K562 (cell line): ENCODE results near the gene CRYBG2. TPM values are rescaled to one million over a fixed set of nuclear protein-coding genes. Genes with fewer than 3 reads are reported as not detected.
A peak's percentile ranks its signal among the peaks of the same experiment; 100 is the strongest.

Source experiments
- ELF1 ChIP-seq: fragments of 200-800 bp; sonication (Bioruptor generic); IDR thresholded peaks from 2 replicates; pipeline ENCODE4 v1.6.1; 2016; ENCODE audit warnings: missing genetic modification characterization, missing compliant biosample characterization
- JUN ChIP-seq, 2 experiments: sonication (generic) in 1 of 2; formaldehyde crosslinking in 1 of 2; IDR thresholded peaks; 2 replicates each; pipeline versions ENCODE4 v1.6.1 to v1.8.0; 2012 to 2022; ENCODE audit warnings: borderline replicate concordance in 2 of 2, mild to moderate bottlenecking in 2 of 2, improper control_type of control experiment in 1 of 2, low read depth in 1 of 2, low read length in 1 of 2, missing genetic modification reagents in 1 of 2
- RNF2 ChIP-seq: sonication (generic); IDR thresholded peaks from 2 replicates; pipeline ENCODE4 v1.6.1; 2016
- U2AF1 ChIP-seq: fragments of 200-400 bp; formaldehyde crosslinking; optimal IDR thresholded peaks from 2 replicates; pipeline ENCODE3; 2017; ENCODE audit warnings: mild to moderate bottlenecking, low read depth, low read length, moderate library complexity
- ZFPM2 ChIP-seq: fragments of 250-450 bp; sonication (Bioruptor Pico); IDR thresholded peaks from 2 replicates; pipeline ENCODE4 v1.5.1; 2022; ENCODE audit warnings: mild to moderate bottlenecking
- polyA plus RNA-seq, 8 experiments: library from polyadenylated mRNA; depleted of rRNA in 4 of 8; stranded (reverse) in 5 of 8; unstranded in 3 of 8; fragments of >200 nt; fragmentation: Nextera tagmentation in 2 of 8; fragmentation: Illumina TruSeq in 1 of 8; extraction: Ambion mirVana in 2 of 8; extraction: Trizol in 1 of 8; gene quantifications; 2 replicates each; pipeline versions ENCODE4 v1.2.1 to v1.2.3, GENCODE V29; 2011 to 2014; ENCODE audit warnings: inconsistent platforms in 1 of 8, missing spikeins in 1 of 8
- total RNA-seq, 7 experiments: library from RNA; depleted of rRNA in 6 of 7; stranded (reverse); fragments of >200 nt in 6 of 7; fragmentation: Illumina TruSeq in 2 of 7; extraction: Trizol in 2 of 7; gene quantifications; 2 replicates each; pipeline versions ENCODE4 v1.2.1 to v1.2.3, GENCODE V29; 2011 to 2021; ENCODE audit warnings: low replicate concordance in 1 of 7
- TF ChIP-seq, protein P1 (sequence below): IDR thresholded peaks from 2 replicates; pipeline ENCODE4 v1.6.1; 2011; ENCODE audit warnings: borderline replicate concordance, low read depth, mild to moderate bottlenecking, moderate library complexity, low read length; ENCODE audit not compliant: insufficient read depth, poor library complexity, severe bottlenecking
- TF ChIP-seq, protein P2 (sequence below): sonication (generic); formaldehyde crosslinking; IDR thresholded peaks from 2 replicates; pipeline ENCODE4 v1.8.1; 2023; ENCODE audit warnings: mild to moderate bottlenecking, missing genetic modification reagents, moderate library complexity
- TF ChIP-seq, protein P3 (sequence below), 3 experiments: fragments of 200-800 bp in 1 of 3; fragments of 250-450 bp in 1 of 3; fragments of 450-650 bp in 1 of 3; sonication (Bioruptor Pico) in 1 of 3; sonication (Bioruptor generic) in 1 of 3; formaldehyde crosslinking in 1 of 3; IDR thresholded peaks; 2 replicates each; pipeline versions ENCODE4 v1.6.1 to v1.8.0; 2016 to 2022; ENCODE audit warnings: mild to moderate bottlenecking in 2 of 3, missing genetic modification characterization in 2 of 3, missing compliant biosample characterization in 1 of 3, moderate library complexity in 1 of 3

CRYBG2 gene
- total and polyA plus RNA-seq, 9 of the 15 experiments (the other 6 are each of a cell fraction or from before 2014, with no cell fraction given) = 0.39 to 8.5 (median 3.7) TPM

DNA sequence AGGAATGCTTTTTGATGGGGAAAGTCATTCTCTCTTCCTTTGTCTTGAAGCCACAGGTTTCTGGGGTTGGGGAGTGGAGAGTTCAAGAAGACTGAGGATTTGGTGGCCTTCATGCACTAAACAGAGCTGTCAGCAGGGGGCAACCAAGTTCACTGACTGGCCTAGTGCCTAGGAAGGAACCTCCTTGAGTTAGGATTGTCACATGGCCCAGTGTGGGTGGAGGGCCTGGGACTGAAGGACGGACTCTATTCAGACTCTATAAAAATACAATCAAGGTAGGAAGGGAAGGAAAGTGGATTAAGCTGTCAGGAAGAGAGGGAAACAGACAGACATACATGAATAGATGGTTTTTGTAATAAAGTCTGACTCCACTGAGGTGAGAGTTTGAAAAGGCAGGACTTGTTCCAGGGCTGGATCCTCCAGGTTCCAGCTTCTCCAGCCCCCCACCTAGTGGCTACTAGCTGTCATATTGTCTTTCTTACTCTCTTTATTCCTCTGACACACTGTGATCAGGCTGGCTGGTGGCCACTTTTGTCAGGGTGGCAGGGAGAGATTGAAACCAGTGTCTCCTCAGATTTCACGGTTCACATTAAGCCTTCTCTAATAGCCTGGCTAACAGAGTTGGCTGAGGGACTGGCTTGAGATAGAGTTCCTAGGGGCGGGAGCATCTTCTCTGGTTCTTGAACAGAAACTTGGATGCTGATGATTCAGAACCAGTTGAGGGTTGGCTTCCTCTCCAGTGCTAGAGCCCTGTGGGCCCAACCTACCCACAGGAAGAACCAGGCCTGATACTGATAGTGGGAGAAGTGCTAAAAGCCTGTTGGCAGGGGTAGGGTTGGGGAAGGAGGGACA is 78.1 kb downstream of the CRYBG2 start (continued):
- TF ChIP-seq, protein P1, sequence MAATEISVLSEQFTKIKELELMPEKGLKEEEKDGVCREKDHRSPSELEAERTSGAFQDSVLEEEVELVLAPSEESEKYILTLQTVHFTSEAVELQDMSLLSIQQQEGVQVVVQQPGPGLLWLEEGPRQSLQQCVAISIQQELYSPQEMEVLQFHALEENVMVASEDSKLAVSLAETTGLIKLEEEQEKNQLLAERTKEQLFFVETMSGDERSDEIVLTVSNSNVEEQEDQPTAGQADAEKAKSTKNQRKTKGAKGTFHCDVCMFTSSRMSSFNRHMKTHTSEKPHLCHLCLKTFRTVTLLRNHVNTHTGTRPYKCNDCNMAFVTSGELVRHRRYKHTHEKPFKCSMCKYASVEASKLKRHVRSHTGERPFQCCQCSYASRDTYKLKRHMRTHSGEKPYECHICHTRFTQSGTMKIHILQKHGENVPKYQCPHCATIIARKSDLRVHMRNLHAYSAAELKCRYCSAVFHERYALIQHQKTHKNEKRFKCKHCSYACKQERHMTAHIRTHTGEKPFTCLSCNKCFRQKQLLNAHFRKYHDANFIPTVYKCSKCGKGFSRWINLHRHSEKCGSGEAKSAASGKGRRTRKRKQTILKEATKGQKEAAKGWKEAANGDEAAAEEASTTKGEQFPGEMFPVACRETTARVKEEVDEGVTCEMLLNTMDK = no peak
- TF ChIP-seq JUN (IDR thresholded peaks at IDR 0.05; ENCODE audit: borderline replicate concordance, low read depth, low read length) = peak; percentile 62
- TF ChIP-seq JUN (CRISPR knock-in tag; IDR thresholded peaks at IDR 0.05; ENCODE audit: borderline replicate concordance) = no peak
- no peak; the same call in 1 of the 2 replicates for TF ChIP-seq RNF2
- TF ChIP-seq, protein P2, sequence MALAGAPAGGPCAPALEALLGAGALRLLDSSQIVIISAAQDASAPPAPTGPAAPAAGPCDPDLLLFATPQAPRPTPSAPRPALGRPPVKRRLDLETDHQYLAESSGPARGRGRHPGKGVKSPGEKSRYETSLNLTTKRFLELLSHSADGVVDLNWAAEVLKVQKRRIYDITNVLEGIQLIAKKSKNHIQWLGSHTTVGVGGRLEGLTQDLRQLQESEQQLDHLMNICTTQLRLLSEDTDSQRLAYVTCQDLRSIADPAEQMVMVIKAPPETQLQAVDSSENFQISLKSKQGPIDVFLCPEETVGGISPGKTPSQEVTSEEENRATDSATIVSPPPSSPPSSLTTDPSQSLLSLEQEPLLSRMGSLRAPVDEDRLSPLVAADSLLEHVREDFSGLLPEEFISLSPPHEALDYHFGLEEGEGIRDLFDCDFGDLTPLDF (CRISPR knock-in tag) = 0 out of 2 replicates have a peak, but pooled peaks have one; percentile 10
- TF ChIP-seq, protein P3, sequence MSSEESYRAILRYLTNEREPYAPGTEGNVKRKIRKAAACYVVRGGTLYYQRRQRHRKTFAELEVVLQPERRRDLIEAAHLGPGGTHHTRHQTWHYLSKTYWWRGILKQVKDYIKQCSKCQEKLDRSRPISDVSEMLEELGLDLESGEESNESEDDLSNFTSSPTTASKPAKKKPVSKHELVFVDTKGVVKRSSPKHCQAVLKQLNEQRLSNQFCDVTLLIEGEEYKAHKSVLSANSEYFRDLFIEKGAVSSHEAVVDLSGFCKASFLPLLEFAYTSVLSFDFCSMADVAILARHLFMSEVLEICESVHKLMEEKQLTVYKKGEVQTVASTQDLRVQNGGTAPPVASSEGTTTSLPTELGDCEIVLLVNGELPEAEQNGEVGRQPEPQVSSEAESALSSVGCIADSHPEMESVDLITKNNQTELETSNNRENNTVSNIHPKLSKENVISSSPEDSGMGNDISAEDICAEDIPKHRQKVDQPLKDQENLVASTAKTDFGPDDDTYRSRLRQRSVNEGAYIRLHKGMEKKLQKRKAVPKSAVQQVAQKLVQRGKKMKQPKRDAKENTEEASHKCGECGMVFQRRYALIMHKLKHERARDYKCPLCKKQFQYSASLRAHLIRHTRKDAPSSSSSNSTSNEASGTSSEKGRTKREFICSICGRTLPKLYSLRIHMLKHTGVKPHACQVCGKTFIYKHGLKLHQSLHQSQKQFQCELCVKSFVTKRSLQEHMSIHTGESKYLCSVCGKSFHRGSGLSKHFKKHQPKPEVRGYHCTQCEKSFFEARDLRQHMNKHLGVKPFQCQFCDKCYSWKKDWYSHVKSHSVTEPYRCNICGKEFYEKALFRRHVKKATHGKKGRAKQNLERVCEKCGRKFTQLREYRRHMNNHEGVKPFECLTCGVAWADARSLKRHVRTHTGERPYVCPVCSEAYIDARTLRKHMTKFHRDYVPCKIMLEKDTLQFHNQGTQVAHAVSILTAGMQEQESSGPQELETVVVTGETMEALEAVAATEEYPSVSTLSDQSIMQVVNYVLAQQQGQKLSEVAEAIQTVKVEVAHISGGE (CRISPR knock-in tag; IDR thresholded peaks at IDR 0.05) = peak in 1 of 3 experiments; percentile 29; a peak in 1 of 6 replicates
- TF ChIP-seq ZFPM2 = no peak
- TF ChIP-seq ELF1 (tag) = peak; percentile 53; the same call in 1 of the 2 replicates
- TF ChIP-seq U2AF1 = no peak
